ENCODE data around the gene APOBEC3G.
A peak's percentile ranks its signal among the peaks of the same experiment; 100 is the strongest.

APOBEC3G gene

DNA sequence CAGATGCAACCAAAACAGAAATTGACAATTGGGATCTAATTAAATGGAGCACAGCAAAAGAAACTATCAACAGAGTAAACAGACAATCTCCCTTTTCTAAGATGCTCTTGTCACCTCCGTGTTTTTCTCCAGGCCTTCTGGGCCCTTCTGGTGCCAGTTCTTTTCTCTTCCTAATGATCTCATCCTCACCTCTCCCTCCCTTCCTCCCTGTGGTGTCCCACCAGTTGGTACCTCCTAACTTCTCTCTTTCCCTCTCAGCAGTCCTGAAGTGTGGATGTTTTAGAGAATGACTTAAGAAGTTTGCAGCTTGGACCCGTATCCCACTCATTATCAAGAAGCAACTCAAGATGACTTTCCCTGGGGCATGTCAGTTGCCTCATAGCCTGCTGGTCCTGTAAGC lies 26.4 kb downstream of the APOBEC3G start:
- Histone ChIP-seq H3K4me1 (ENCODE audit: control insufficient read depth in 1 of 2, insufficient read depth in 2 of 2, low read length in 2 of 2) (peaks cover 0 to 5% of the 10 kb centered on the region in 2 donors), H3K36me3 (ENCODE audit: control insufficient read depth in 1 of 2, insufficient read depth in 2 of 2, low read length in 2 of 2) (no peaks in the 10 kb centered on the region), H3K9me3 (ENCODE audit: control insufficient read depth in 1 of 2, low read length in 2 of 2) (no peaks in the 10 kb centered on the region), H3K4me3 (ENCODE audit: low read depth in 1 of 2, low read length in 2 of 2) (no peak overlapping the region), H3K27ac (ENCODE audit: low read depth, low read length) (no peak overlapping the region), H3K9ac (ENCODE audit: low read depth in 1 of 2, low read length in 2 of 2) (no peak overlapping the region), H3K27me3 (ENCODE audit: control insufficient read depth in 1 of 2, insufficient read depth in 2 of 2, low read length in 2 of 2) (no peaks in the 10 kb centered on the region)

- H3K27ac ChIP-seq (ENCODE audit: low read depth, low read length): no peak overlapping the region
- H3K36me3 ChIP-seq (ENCODE audit: control insufficient read depth in 1 of 2, insufficient read depth in 2 of 2, low read length in 2 of 2): no peaks in the 10 kb centered on the region
- no peak overlapping the region for H3K4me3 ChIP-seq (ENCODE audit: low read depth in 1 of 2, low read length in 2 of 2)
- H3K4me1 ChIP-seq (ENCODE audit: control insufficient read depth in 1 of 2, insufficient read depth in 2 of 2, low read length in 2 of 2): no peaks in the 10 kb centered on the region
- no peak overlapping the region for H3K9ac ChIP-seq (ENCODE audit: low read depth in 1 of 2, low read length in 2 of 2)
- no peaks in the 10 kb centered on the region for H3K9me3 ChIP-seq (ENCODE audit: control insufficient read depth in 1 of 2, low read length in 2 of 2)
- no peaks in the 10 kb centered on the region for H3K27me3 ChIP-seq (ENCODE audit: control insufficient read depth in 1 of 2, insufficient read depth in 2 of 2, low read length in 2 of 2)
These were observed 29.3 kb downstream of the APOBEC3G start for GRCh38 chr22:39106326-39106725.

DNA sequence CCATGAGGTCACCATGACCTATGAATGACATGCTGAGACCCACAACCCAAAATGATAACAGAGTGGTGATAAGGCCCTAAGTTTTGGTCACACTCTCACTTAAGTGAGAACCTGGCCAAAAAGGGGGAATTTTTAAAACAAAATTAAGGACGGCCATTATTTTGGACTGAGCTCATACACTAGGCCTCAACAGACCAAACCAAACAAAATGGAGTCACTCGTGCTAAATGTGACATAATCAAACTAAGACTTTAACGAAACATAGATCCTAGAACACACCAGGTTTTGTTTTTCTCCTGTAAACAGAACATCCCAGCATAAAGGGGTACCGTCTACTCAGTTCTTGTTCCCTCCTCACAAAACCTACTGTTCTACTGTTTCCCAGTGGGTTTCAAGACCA lies 31.4 kb downstream of the APOBEC3G start:
- no peak overlapping the region for H3K4me3 ChIP-seq (ENCODE audit: low read depth in 1 of 2, low read length in 2 of 2)
- H3K27me3 ChIP-seq (ENCODE audit: control insufficient read depth in 1 of 2, insufficient read depth in 2 of 2, low read length in 2 of 2): no peaks in the 10 kb centered on the region
- no peak overlapping the region for H3K27ac ChIP-seq (ENCODE audit: low read depth, low read length)
- no peak overlapping the region for H3K9ac ChIP-seq (ENCODE audit: low read depth in 1 of 2, low read length in 2 of 2)
- no peaks in the 10 kb centered on the region for H3K36me3 ChIP-seq (ENCODE audit: control insufficient read depth in 1 of 2, insufficient read depth in 2 of 2, low read length in 2 of 2)
- H3K4me1 ChIP-seq (ENCODE audit: control insufficient read depth in 1 of 2, insufficient read depth in 2 of 2, low read length in 2 of 2): no peaks in the 10 kb centered on the region
- H3K9me3 ChIP-seq (ENCODE audit: control insufficient read depth in 1 of 2, low read length in 2 of 2): no peaks in the 10 kb centered on the region

- H3K27me3 ChIP-seq (ENCODE audit: control insufficient read depth in 1 of 2, insufficient read depth in 2 of 2, low read length in 2 of 2): no peaks in the 10 kb centered on the region
- no peaks in the 10 kb centered on the region for H3K9me3 ChIP-seq (ENCODE audit: control insufficient read depth in 1 of 2, low read length in 2 of 2)
- no peak overlapping the region for H3K4me3 ChIP-seq (ENCODE audit: low read depth in 1 of 2, low read length in 2 of 2)
- H3K4me1 ChIP-seq (ENCODE audit: control insufficient read depth in 1 of 2, insufficient read depth in 2 of 2, low read length in 2 of 2): no peaks in the 10 kb centered on the region
- no peak overlapping the region for H3K27ac ChIP-seq (ENCODE audit: low read depth, low read length)
- H3K36me3 ChIP-seq (ENCODE audit: control insufficient read depth in 1 of 2, insufficient read depth in 2 of 2, low read length in 2 of 2): no peaks in the 10 kb centered on the region
- no peak overlapping the region for H3K9ac ChIP-seq (ENCODE audit: low read depth in 1 of 2, low read length in 2 of 2)
These were observed 32.3 kb downstream of the APOBEC3G start for GRCh38 chr22:39109361-39109760.

GRCh38 chr22:39110631-39111561 lies 33.8 kb downstream of the APOBEC3G start:
- no peaks in the 10 kb centered on the region for H3K36me3 ChIP-seq (ENCODE audit: control insufficient read depth in 1 of 2, insufficient read depth in 2 of 2, low read length in 2 of 2)
- H3K9me3 ChIP-seq (ENCODE audit: control insufficient read depth in 1 of 2, low read length in 2 of 2): no peaks in the 10 kb centered on the region
- H3K27ac ChIP-seq (ENCODE audit: low read depth, low read length): no peak overlapping the region
- no peaks in the 10 kb centered on the region for H3K4me1 ChIP-seq (ENCODE audit: control insufficient read depth in 1 of 2, insufficient read depth in 2 of 2, low read length in 2 of 2)
- H3K9ac ChIP-seq (ENCODE audit: low read depth in 1 of 2, low read length in 2 of 2): no peak overlapping the region
- no peaks in the 10 kb centered on the region for H3K27me3 ChIP-seq (ENCODE audit: control insufficient read depth in 1 of 2, insufficient read depth in 2 of 2, low read length in 2 of 2)
- H3K4me3 ChIP-seq (ENCODE audit: low read depth in 1 of 2, low read length in 2 of 2): no peak overlapping the region

- no peaks in the 10 kb centered on the region for H3K27me3 ChIP-seq (ENCODE audit: control insufficient read depth in 1 of 2, insufficient read depth in 2 of 2, low read length in 2 of 2)
These were observed 37.0 kb downstream of the APOBEC3G start for GRCh38 chr22:39114112-39114511.

DNA sequence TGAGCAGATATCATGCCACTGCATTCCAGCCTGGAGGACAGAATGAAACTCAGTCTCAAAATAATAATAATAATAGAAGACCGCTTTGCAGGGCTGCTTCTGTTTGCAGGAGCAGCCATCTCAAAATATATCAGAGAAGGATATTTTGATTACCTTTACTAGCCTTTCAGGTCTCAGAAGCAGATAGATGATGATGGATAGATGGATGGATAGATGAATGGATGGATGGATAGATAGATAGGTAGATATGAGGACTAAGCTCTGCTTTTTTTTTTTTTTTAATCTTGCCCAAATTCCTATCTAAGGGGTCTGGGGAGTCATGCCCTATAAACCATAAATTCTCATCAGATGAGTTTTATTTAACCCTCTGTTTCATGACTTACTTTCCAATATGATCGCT lies 38.5 kb downstream of the APOBEC3G start:
- no peak overlapping the region for H3K27ac ChIP-seq (ENCODE audit: low read depth, low read length)
- no peak overlapping the region for H3K9ac ChIP-seq (ENCODE audit: low read depth in 1 of 2, low read length in 2 of 2)
- no peaks in the 10 kb centered on the region for H3K36me3 ChIP-seq (ENCODE audit: control insufficient read depth in 1 of 2, insufficient read depth in 2 of 2, low read length in 2 of 2)
- peaks cover 0 to 7% of the 10 kb centered on the region in 2 donors for H3K4me1 ChIP-seq (ENCODE audit: control insufficient read depth in 1 of 2, insufficient read depth in 2 of 2, low read length in 2 of 2)
- no peak overlapping the region for H3K4me3 ChIP-seq (ENCODE audit: low read depth in 1 of 2, low read length in 2 of 2)
- no peaks in the 10 kb centered on the region for H3K9me3 ChIP-seq (ENCODE audit: control insufficient read depth in 1 of 2, low read length in 2 of 2)
- H3K27me3 ChIP-seq (ENCODE audit: control insufficient read depth in 1 of 2, insufficient read depth in 2 of 2, low read length in 2 of 2): no peaks in the 10 kb centered on the region

More at GRCh38 chr22:39114112-39114511, 37.0 kb downstream of the APOBEC3G start:
- no peak overlapping the region for H3K9ac ChIP-seq (ENCODE audit: low read depth in 1 of 2, low read length in 2 of 2)
- H3K9me3 ChIP-seq (ENCODE audit: control insufficient read depth in 1 of 2, low read length in 2 of 2): no peaks in the 10 kb centered on the region
- no peak overlapping the region for H3K4me3 ChIP-seq (ENCODE audit: low read depth in 1 of 2, low read length in 2 of 2)
- peaks cover 0 to 7% of the 10 kb centered on the region in 2 donors for H3K4me1 ChIP-seq (ENCODE audit: control insufficient read depth in 1 of 2, insufficient read depth in 2 of 2, low read length in 2 of 2)
- no peaks in the 10 kb centered on the region for H3K36me3 ChIP-seq (ENCODE audit: control insufficient read depth in 1 of 2, insufficient read depth in 2 of 2, low read length in 2 of 2)
- no peak overlapping the region for H3K27ac ChIP-seq (ENCODE audit: low read depth, low read length)

GRCh38 chr22:39115977-39116621 lies 39.0 kb downstream of the APOBEC3G start:
- no peak overlapping the region for H3K4me3 ChIP-seq (ENCODE audit: low read depth in 1 of 2, low read length in 2 of 2)
- H3K36me3 ChIP-seq (ENCODE audit: control insufficient read depth in 1 of 2, insufficient read depth in 2 of 2, low read length in 2 of 2): no peaks in the 10 kb centered on the region
- no peak overlapping the region for H3K9ac ChIP-seq (ENCODE audit: low read depth in 1 of 2, low read length in 2 of 2)
- H3K27me3 ChIP-seq (ENCODE audit: control insufficient read depth in 1 of 2, insufficient read depth in 2 of 2, low read length in 2 of 2): no peaks in the 10 kb centered on the region
- no peak overlapping the region for H3K27ac ChIP-seq (ENCODE audit: low read depth, low read length)
- peaks cover 0 to 7% of the 10 kb centered on the region in 2 donors for H3K4me1 ChIP-seq (ENCODE audit: control insufficient read depth in 1 of 2, insufficient read depth in 2 of 2, low read length in 2 of 2)
- no peaks in the 10 kb centered on the region for H3K9me3 ChIP-seq (ENCODE audit: control insufficient read depth in 1 of 2, low read length in 2 of 2)

- no peaks in the 10 kb centered on the region for H3K9me3 ChIP-seq (ENCODE audit: control insufficient read depth in 1 of 2, low read length in 2 of 2)
- H3K4me1 ChIP-seq (ENCODE audit: control insufficient read depth in 1 of 2, insufficient read depth in 2 of 2, low read length in 2 of 2): peaks cover 0 to 7% of the 10 kb centered on the region in 2 donors
- peak overlapping the region; percentile 12 to 21 for H3K9ac ChIP-seq (ENCODE audit: low read depth in 1 of 2, low read length in 2 of 2)
- H3K4me3 ChIP-seq (ENCODE audit: low read depth in 1 of 2, low read length in 2 of 2): peak overlapping the region in 1 of 2 donors; percentile 15
- no peaks in the 10 kb centered on the region for H3K27me3 ChIP-seq (ENCODE audit: control insufficient read depth in 1 of 2, insufficient read depth in 2 of 2, low read length in 2 of 2)
- no peak overlapping the region for H3K27ac ChIP-seq (ENCODE audit: low read depth, low read length)
- H3K36me3 ChIP-seq (ENCODE audit: control insufficient read depth in 1 of 2, insufficient read depth in 2 of 2, low read length in 2 of 2): no peaks in the 10 kb centered on the region
These were observed 40.6 kb downstream of the APOBEC3G start for GRCh38 chr22:39117585-39118191.

DNA sequence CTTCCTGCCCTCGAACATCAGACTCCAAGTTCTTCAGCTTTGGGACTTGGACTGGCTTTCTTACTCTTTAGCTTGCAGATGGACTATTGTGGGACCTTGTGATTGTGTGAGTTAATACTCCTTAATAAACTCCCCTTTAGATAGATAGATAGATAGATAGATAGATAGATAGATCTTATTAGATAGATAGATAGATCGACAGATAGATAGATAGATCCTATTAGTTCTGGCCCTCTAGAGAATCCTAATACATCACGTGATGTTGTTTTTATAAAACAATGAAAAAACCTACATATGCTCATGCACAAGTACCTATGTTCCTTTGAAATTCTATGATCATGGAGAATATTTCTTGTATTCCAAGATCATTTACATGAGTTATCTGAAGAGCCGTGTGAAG lies 43.9 kb downstream of the APOBEC3G start:
- Histone ChIP-seq H3K4me3 (ENCODE audit: low read depth in 1 of 2, low read length in 2 of 2) (no peak overlapping the region), H3K9me3 (ENCODE audit: control insufficient read depth in 1 of 2, low read length in 2 of 2) (no peaks in the 10 kb centered on the region), H3K27ac (ENCODE audit: low read depth, low read length) (no peak overlapping the region), H3K4me1 (ENCODE audit: control insufficient read depth in 1 of 2, insufficient read depth in 2 of 2, low read length in 2 of 2) (peaks cover 0 to 7% of the 10 kb centered on the region in 2 donors), H3K27me3 (ENCODE audit: control insufficient read depth in 1 of 2, insufficient read depth in 2 of 2, low read length in 2 of 2) (no peaks in the 10 kb centered on the region), H3K9ac (ENCODE audit: low read depth in 1 of 2, low read length in 2 of 2) (no peak overlapping the region), H3K36me3 (ENCODE audit: control insufficient read depth in 1 of 2, insufficient read depth in 2 of 2, low read length in 2 of 2) (no peaks in the 10 kb centered on the region)

Data from duodenal mucosa (tissue), 2 donors.